ENCODE results near the gene TCF4. TPM values are rescaled to one million over a fixed set of nuclear protein-coding genes. Genes with fewer than 3 reads are reported as not detected.

The TCF4 gene
- polyA plus RNA-seq, 1 donor (not counting 4 experiments of a cell fraction or from before 2014, with no cell fraction given): 9.7 TPM

DNA sequence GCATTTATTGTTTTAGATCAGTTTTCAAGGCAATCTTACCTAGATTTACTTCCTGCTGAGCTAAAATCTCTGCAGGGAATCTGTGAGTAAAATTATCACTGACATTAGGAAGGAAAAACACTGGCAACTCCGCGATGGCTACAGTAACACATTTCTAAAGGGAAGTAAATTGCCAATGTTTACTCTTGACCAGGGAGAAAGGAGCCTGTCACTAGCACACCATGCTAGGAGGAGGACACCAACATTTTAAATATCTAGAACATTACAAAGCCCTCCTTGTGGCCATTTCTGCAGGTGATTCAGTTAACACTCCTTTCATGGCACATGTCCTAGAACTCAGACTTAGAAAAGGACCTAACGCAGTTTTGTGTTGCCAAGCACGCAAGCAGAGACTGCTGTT lies 58.4 kb downstream of the TCF4 start:
- Histone ChIP-seq H3K79me2 (ENCODE audit: control insufficient read depth, insufficient read depth, low read length) (no peaks in the 10 kb centered on the region), H4K20me1 (ENCODE audit: control insufficient read depth, extremely low read depth, insufficient read depth, low read length) (no peaks in the 10 kb centered on the region)
- dilution Hi-C loops (cut with MboI; ENCODE audit: extremely low pct_ligation_motif_present, low sequenced_read_pairs): no loop called here

GRCh38 chr18:55525845-55526244 lies 62.1 kb downstream of the TCF4 start:
- Histone ChIP-seq H4K20me1 (ENCODE audit: control insufficient read depth, extremely low read depth, insufficient read depth, low read length) (no peaks in the 10 kb centered on the region), H3K9me1 (ENCODE audit: control insufficient read depth, extremely low read depth, insufficient read depth, low read length) (no peaks in the 10 kb centered on the region), H3K79me2 (ENCODE audit: control insufficient read depth, insufficient read depth, low read length) (no peaks in the 10 kb centered on the region), H3K9ac (ENCODE audit: control insufficient read depth, extremely low read depth, insufficient read depth, low read length) (no peak overlapping the region), H3K4me2 (ENCODE audit: control insufficient read depth, extremely low read depth, insufficient read depth, low read depth, low read length) (no peak overlapping the region), H3K27me3 (ENCODE audit: control insufficient read depth, extremely low read depth, insufficient read depth, low read length) (no peaks in the 10 kb centered on the region), H3K4me1 (ENCODE audit: control insufficient read depth, extremely low read depth, insufficient read depth, low read length) (no peaks in the 10 kb centered on the region), H3K9me3 (ENCODE audit: control insufficient read depth, low read depth, low read length) (no peaks in the 10 kb centered on the region), H2AFZ (ENCODE audit: control insufficient read depth, low read length) (no peak overlapping the region), H3K4me3 (ENCODE audit: control insufficient read depth in 2 of 3, extremely low read depth in 1 of 3, insufficient read depth in 2 of 3, low read depth in 1 of 3, low read length in 3 of 3) (no peak overlapping the region), H3K36me3 (ENCODE audit: control insufficient read depth in 2 of 2, extremely low read depth in 1 of 2, insufficient read depth in 2 of 2, low read length in 2 of 2) (no peaks in the 10 kb centered on the region), H3K27ac (ENCODE audit: control insufficient read depth, insufficient read depth, low read length) (no peak overlapping the region)
- DNase-seq (ENCODE audit: low read depth, low spot score): no peak
- FAIRE-seq: no peak
- dilution Hi-C loops (cut with MboI; ENCODE audit: extremely low pct_ligation_motif_present, low sequenced_read_pairs): no loop called here
- TF ChIP-seq EZH2 (IDR thresholded peaks at IDR 0.05; ENCODE audit: low read length): no peak
- TF ChIP-seq, protein P1, sequence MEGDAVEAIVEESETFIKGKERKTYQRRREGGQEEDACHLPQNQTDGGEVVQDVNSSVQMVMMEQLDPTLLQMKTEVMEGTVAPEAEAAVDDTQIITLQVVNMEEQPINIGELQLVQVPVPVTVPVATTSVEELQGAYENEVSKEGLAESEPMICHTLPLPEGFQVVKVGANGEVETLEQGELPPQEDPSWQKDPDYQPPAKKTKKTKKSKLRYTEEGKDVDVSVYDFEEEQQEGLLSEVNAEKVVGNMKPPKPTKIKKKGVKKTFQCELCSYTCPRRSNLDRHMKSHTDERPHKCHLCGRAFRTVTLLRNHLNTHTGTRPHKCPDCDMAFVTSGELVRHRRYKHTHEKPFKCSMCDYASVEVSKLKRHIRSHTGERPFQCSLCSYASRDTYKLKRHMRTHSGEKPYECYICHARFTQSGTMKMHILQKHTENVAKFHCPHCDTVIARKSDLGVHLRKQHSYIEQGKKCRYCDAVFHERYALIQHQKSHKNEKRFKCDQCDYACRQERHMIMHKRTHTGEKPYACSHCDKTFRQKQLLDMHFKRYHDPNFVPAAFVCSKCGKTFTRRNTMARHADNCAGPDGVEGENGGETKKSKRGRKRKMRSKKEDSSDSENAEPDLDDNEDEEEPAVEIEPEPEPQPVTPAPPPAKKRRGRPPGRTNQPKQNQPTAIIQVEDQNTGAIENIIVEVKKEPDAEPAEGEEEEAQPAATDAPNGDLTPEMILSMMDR (optimal IDR thresholded peaks at IDR 0.05 in 1 of 3, IDR thresholded peaks at IDR 0.05 in 1 of 3, conservative IDR thresholded peaks at IDR 0.05 in 1 of 3; ENCODE audit: extremely low read depth in 1 of 3, insufficient read depth in 2 of 3, low read length in 3 of 3): no peak

More for the DNA sequence above, 58.4 kb downstream of the TCF4 start:
- Histone ChIP-seq H2AFZ (ENCODE audit: control insufficient read depth, low read length) (no peak overlapping the region), H3K4me2 (ENCODE audit: control insufficient read depth, extremely low read depth, insufficient read depth, low read depth, low read length) (no peak overlapping the region), H3K27me3 (ENCODE audit: control insufficient read depth, extremely low read depth, insufficient read depth, low read length) (no peaks in the 10 kb centered on the region), H3K9me3 (ENCODE audit: control insufficient read depth, low read depth, low read length) (no peaks in the 10 kb centered on the region), H3K27ac (ENCODE audit: control insufficient read depth, insufficient read depth, low read length) (no peak overlapping the region), H3K4me1 (ENCODE audit: control insufficient read depth, extremely low read depth, insufficient read depth, low read length) (no peaks in the 10 kb centered on the region), H3K9ac (ENCODE audit: control insufficient read depth, extremely low read depth, insufficient read depth, low read length) (no peak overlapping the region), H3K4me3 (ENCODE audit: control insufficient read depth in 2 of 3, extremely low read depth in 1 of 3, insufficient read depth in 2 of 3, low read depth in 1 of 3, low read length in 3 of 3) (no peak overlapping the region), H3K36me3 (ENCODE audit: control insufficient read depth in 2 of 2, extremely low read depth in 1 of 2, insufficient read depth in 2 of 2, low read length in 2 of 2) (no peaks in the 10 kb centered on the region), H3K9me1 (ENCODE audit: control insufficient read depth, extremely low read depth, insufficient read depth, low read length) (no peaks in the 10 kb centered on the region)
- DNase-seq (ENCODE audit: low read depth, low spot score) (no peak), FAIRE-seq (no peak)
- TF ChIP-seq, protein P1 (optimal IDR thresholded peaks at IDR 0.05 in 1 of 3, IDR thresholded peaks at IDR 0.05 in 1 of 3, conservative IDR thresholded peaks at IDR 0.05 in 1 of 3; ENCODE audit: extremely low read depth in 1 of 3, insufficient read depth in 2 of 3, low read length in 3 of 3): no peak
- no peak for TF ChIP-seq EZH2 (IDR thresholded peaks at IDR 0.05; ENCODE audit: low read length)

All from keratinocyte (primary cell).